Measurements from ENCODE around the gene PCCA. TPM values are rescaled to one million over a fixed set of nuclear protein-coding genes. Genes with fewer than 3 reads are reported as not detected.
"Not testable (repeated sequence)": the region's sequence is repeated elsewhere in the genome, so short reads cannot be mapped to it uniquely, and the experiment has no call there.

The PCCA gene
- total and polyA plus RNA-seq, 2 of the 13 experiments (the other 11 are each of a cell fraction or from before 2014, with no cell fraction given), result 15.0 to 32.2 TPM

DNA sequence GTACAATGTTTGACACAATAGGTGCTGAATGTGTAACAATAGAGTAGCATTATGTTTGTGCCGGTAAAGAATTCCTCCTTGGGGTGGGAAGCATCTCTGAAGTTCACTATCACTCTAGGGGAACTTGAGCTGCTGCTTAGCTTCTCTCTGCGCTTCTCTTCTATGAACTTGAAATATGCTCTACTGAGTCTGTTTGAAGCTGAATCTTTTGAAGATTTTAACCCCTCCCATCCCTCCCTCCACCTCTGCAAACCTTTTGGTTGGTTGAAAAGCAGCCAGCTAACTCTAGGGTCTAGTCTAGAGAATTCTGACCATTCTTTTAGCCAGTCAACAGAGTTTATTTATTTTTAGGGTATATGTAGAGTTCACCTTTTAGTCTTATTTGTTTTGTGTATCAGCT lies 2.5 kb downstream of the PCCA start:
- no peak for DNase-seq (ENCODE audit: low spot score)
- peaks cover 56% of the 10 kb centered on the region for H3K4me1 ChIP-seq (ENCODE audit: insufficient read depth, low read length)
- CTCF ChIA-PET (ENCODE audit: low intra/inter-chr PET ratio, low total read pairs), result no interaction called here

GRCh38 chr13:100092273-100092672 lies 3.4 kb downstream of the PCCA start:
- ATAC-seq; H3K4me2 ChIP-seq (ENCODE audit: low read depth, low read length); H3K9ac ChIP-seq (ENCODE audit: insufficient read depth, low read depth, low read length); H2AFZ ChIP-seq (ENCODE audit: low read length); in situ Hi-C loops (cut with HindIII; ENCODE audit: extremely low pct_ligation_motif_present, low pct_unique_long_range_greater_than_20kb); POLR2A ChIA-PET; DNase-seq (ENCODE audit: low spot score); BruUV-seq (replicated peaks); H3K27me3 ChIP-seq (ENCODE audit: control insufficient read depth in 1 of 2, insufficient read depth in 2 of 2, low read length in 2 of 2); FAIRE-seq; H3K36me3 ChIP-seq (replicated peaks in 1 of 2; ENCODE audit: control insufficient read depth in 1 of 2, insufficient read depth in 2 of 2, low read length in 2 of 2); H3K27ac ChIP-seq (ENCODE audit: extremely low read length, insufficient read depth, low read length); H3K4me3 ChIP-seq (replicated peaks in 1 of 3; ENCODE audit: insufficient read depth in 1 of 3, low read depth in 2 of 3, low read length in 3 of 3); H3K9me3 ChIP-seq (ENCODE audit: low read length); intact Hi-C loops (cut with micrococcal nuclease; ENCODE audit: unreplicated experiment); CTCF ChIA-PET (ENCODE audit: low intra/inter-chr PET ratio, low total read pairs); H4K20me1 ChIP-seq (ENCODE audit: insufficient read depth, low read length): not testable (repeated sequence)
- 98% methylated on average over 2 of the region's 2 CpGs for WGBS (ENCODE audit: low lambda C conversion rate)
- peaks cover 47% of the 10 kb centered on the region for H3K4me1 ChIP-seq (ENCODE audit: insufficient read depth, low read length)
- TF ChIP-seq ZNF121 (CRISPR knock-in tag; IDR thresholded peaks at IDR 0.05), result peak; percentile 76
- H3K79me2 ChIP-seq (ENCODE audit: insufficient read depth, low read length), result peaks cover 65% of the 10 kb centered on the region

More for the DNA sequence above, 2.5 kb downstream of the PCCA start:
- Histone ChIP-seq H3K9me3 (ENCODE audit: low read length) (no peaks in the 10 kb centered on the region), H3K36me3 (replicated peaks in 1 of 2; ENCODE audit: control insufficient read depth in 1 of 2, insufficient read depth in 2 of 2, low read length in 2 of 2) (no peaks in the 10 kb centered on the region), H4K20me1 (ENCODE audit: insufficient read depth, low read length) (peaks cover 7% of the 10 kb centered on the region), H3K27me3 (ENCODE audit: control insufficient read depth in 1 of 2, insufficient read depth in 2 of 2, low read length in 2 of 2) (no peaks in the 10 kb centered on the region; a peak in 1 of 5 replicates), H3K79me2 (ENCODE audit: insufficient read depth, low read length) (peaks cover 59% of the 10 kb centered on the region), H3K4me3 (replicated peaks in 1 of 3; ENCODE audit: insufficient read depth in 1 of 3, low read depth in 2 of 3, low read length in 3 of 3) (peak overlapping the region in 1 of 3 experiments; percentile 30; a peak in 3 of 6 replicates), H3K27ac (ENCODE audit: extremely low read length, insufficient read depth, low read length) (no peak overlapping the region), H3K4me2 (ENCODE audit: low read depth, low read length) (peak overlapping the region; percentile 97), H3K9ac (ENCODE audit: insufficient read depth, low read depth, low read length) (no peak overlapping the region), H2AFZ (ENCODE audit: low read length) (no peak overlapping the region)
- no TSS peak for BruUV-seq (replicated peaks)
- in situ Hi-C loops (cut with HindIII; ENCODE audit: extremely low pct_ligation_motif_present, low pct_unique_long_range_greater_than_20kb), result no loop called here
- intact Hi-C loops (cut with micrococcal nuclease; ENCODE audit: unreplicated experiment), result no loop called here
- peak; percentile 18 for FAIRE-seq
- ATAC-seq, result no peak
- POLR2A ChIA-PET, result no interaction called here
- no peak for TF ChIP-seq ZNF607 (CRISPR knock-in tag; IDR thresholded peaks at IDR 0.05; ENCODE audit: borderline replicate concordance)
- TF ChIP-seq ZNF652 (CRISPR knock-in tag; IDR thresholded peaks at IDR 0.05; ENCODE audit: borderline replicate concordance, low read depth), result peak; percentile 82
- TF ChIP-seq ELF3 (CRISPR knock-in tag; IDR thresholded peaks at IDR 0.05), result no peak
- WGBS (ENCODE audit: low lambda C conversion rate), result 46% methylated on average over 2 of the region's 2 CpGs
